Vagina (tissue), 2 donors: ENCODE data around the gene PLA2G2A. TPM values are rescaled to one million over a fixed set of nuclear protein-coding genes. Genes with fewer than 3 reads are reported as not detected.

Experiments
- DNase-seq, 2 donors: peaks; one replicate each; pipeline ENCODE4 v3.0.0-alpha.2; 2017; ENCODE audit errors: extremely low spot score in 2 of 2
- H3K27ac ChIP-seq: fragments of 200-600 bp; sonication (generic); one replicate; pipeline ENCODE4 v1.5.1; 2019
- H3K27me3 ChIP-seq: fragments of 200-600 bp; sonication (generic); one replicate; pipeline ENCODE4 v1.5.1; 2019
- H3K36me3 ChIP-seq, 2 donors: fragments of 200-600 bp; sonication (generic); one replicate each; pipeline ENCODE4 v1.5.1; 2017 to 2019
- H3K4me1 ChIP-seq: fragments of 200-600 bp; sonication (generic); one replicate; pipeline ENCODE4 v1.5.1; 2019
- H3K4me3 ChIP-seq, 2 donors: fragments of 200-600 bp; sonication (generic); 1 replicate in 1 of 2; 2 replicates in 1 of 2; pipeline ENCODE4 v1.5.1; 2016 to 2019
- H3K9me3 ChIP-seq: fragments of 200-600 bp; sonication (generic); one replicate; pipeline ENCODE4 v1.5.1; 2019
- POLR2A ChIP-seq, 2 donors: fragments of 450-650 bp; IDR thresholded peaks; one replicate each; pipeline ENCODE4 v1.6.1; 2017; ENCODE audit warnings: antibody characterized with exemption in 2 of 2, mild to moderate bottlenecking in 2 of 2, moderate library complexity in 2 of 2
- POLR2AphosphoS5 ChIP-seq, 2 donors: sonication (generic); formaldehyde crosslinking; IDR thresholded peaks; one replicate each; pipeline ENCODE4 v1.9.0; 2017; ENCODE audit warnings: antibody characterized with exemption in 2 of 2, mild to moderate bottlenecking in 2 of 2, low read depth in 1 of 2; ENCODE audit not compliant: insufficient read depth in 1 of 2
- intact Hi-C: fragments of 100-400 bp; cut with DNase I; formaldehyde crosslinking; loops from one replicate; pipeline ENCODE4 v1.15.1; 2023
- total RNA-seq: library from RNA; depleted of rRNA; stranded (reverse); fragments of >200 nt; gene quantifications from one replicate; pipeline ENCODE4 v1.2.3, GENCODE V29; 2016
- TF ChIP-seq, protein P1 (sequence below), 3 experiments: fragments of 450-650 bp in 2 of 3; fragments of 200-600 bp in 1 of 3; sonication (generic) in 1 of 3; IDR thresholded peaks; one replicate each; pipeline ENCODE4 v1.5.1; 2017 to 2019; ENCODE audit warnings: antibody characterized with exemption in 3 of 3, mild to moderate bottlenecking in 2 of 3, moderate library complexity in 2 of 3

Gene PLA2G2A, protein sequence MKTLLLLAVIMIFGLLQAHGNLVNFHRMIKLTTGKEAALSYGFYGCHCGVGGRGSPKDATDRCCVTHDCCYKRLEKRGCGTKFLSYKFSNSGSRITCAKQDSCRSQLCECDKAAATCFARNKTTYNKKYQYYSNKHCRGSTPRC
- total RNA-seq = 515 TPM

DNA sequence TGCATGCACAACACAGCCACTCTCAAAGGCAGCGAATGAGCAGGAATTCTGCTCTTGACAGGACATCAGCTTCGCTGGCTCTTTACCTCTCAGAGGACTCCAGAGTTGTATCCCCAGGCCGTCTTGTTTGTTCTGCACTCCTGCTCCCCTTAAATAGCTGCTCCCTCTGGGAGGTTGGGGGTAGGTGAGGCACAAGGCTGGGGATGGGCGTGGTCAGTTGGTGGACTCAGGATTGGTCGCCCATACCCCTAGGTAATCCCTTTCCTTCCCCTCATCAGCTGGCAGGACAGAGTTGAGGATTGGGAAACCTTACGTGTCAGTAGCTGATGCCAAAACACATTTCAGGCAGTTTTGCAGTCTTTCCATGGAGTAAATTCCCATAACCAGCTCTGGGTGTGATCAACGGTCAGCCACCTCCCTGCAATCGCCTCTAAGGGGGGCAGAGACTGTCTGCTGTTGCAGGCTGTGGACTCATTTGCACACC, at the start of gene PLA2G2A:
TSS of gene PLA2G2A (minus strand) at position 125 of the 484 bp plus-strand sequence. CDS start 845 bp downstream, outside the sequence.
- no peaks in the 10 kb centered on the region for H3K27me3 ChIP-seq
- no peaks in the 10 kb centered on the region for H3K36me3 ChIP-seq
- no peak within 1 kb of the TSS for H3K4me3 ChIP-seq
- TF ChIP-seq, protein P1, sequence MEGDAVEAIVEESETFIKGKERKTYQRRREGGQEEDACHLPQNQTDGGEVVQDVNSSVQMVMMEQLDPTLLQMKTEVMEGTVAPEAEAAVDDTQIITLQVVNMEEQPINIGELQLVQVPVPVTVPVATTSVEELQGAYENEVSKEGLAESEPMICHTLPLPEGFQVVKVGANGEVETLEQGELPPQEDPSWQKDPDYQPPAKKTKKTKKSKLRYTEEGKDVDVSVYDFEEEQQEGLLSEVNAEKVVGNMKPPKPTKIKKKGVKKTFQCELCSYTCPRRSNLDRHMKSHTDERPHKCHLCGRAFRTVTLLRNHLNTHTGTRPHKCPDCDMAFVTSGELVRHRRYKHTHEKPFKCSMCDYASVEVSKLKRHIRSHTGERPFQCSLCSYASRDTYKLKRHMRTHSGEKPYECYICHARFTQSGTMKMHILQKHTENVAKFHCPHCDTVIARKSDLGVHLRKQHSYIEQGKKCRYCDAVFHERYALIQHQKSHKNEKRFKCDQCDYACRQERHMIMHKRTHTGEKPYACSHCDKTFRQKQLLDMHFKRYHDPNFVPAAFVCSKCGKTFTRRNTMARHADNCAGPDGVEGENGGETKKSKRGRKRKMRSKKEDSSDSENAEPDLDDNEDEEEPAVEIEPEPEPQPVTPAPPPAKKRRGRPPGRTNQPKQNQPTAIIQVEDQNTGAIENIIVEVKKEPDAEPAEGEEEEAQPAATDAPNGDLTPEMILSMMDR (IDR thresholded peaks at IDR 0.05) = no peak
- TF ChIP-seq POLR2AphosphoS5 (IDR thresholded peaks at IDR 0.05; ENCODE audit: insufficient read depth in 1 of 2, low read depth in 1 of 2) (no peak), POLR2A (IDR thresholded peaks at IDR 0.05) (no peak)
- intact Hi-C loops = no loop called here
- H3K27ac ChIP-seq = no peak within 1 kb of the TSS
- H3K4me1 ChIP-seq = no peaks in the 10 kb centered on the region
- H3K9me3 ChIP-seq = no peaks in the 10 kb centered on the region
- DNase-seq = no peak

- H3K4me3 ChIP-seq = no peak overlapping the region
These were observed 49.3 kb upstream of the PLA2G2A start for GRCh38 chr1:20028726-20029125.

GRCh38 chr1:20028125-20028524, 48.7 kb upstream of the PLA2G2A start:
- Histone ChIP-seq H3K4me1 (no peaks in the 10 kb centered on the region), H3K9me3 (no peaks in the 10 kb centered on the region), H3K27me3 (no peaks in the 10 kb centered on the region), H3K36me3 (no peaks in the 10 kb centered on the region), H3K27ac (no peak overlapping the region), H3K4me3 (no peak overlapping the region)
- TF ChIP-seq POLR2AphosphoS5 (IDR thresholded peaks at IDR 0.05; ENCODE audit: insufficient read depth in 1 of 2, low read depth in 1 of 2) = no peak
- no peak for TF ChIP-seq POLR2A (IDR thresholded peaks at IDR 0.05)
- TF ChIP-seq, protein P1 (IDR thresholded peaks at IDR 0.05) = no peak
- DNase-seq = no peak
- intact Hi-C loops = no loop called here

More at GRCh38 chr1:20028726-20029125, 49.3 kb upstream of the PLA2G2A start:
- no peak for DNase-seq
- H3K9me3 ChIP-seq = no peaks in the 10 kb centered on the region
- TF ChIP-seq POLR2AphosphoS5 (IDR thresholded peaks at IDR 0.05; ENCODE audit: insufficient read depth in 1 of 2, low read depth in 1 of 2) (no peak), POLR2A (IDR thresholded peaks at IDR 0.05) (no peak)
- TF ChIP-seq, protein P1 (IDR thresholded peaks at IDR 0.05) = no peak
- no peaks in the 10 kb centered on the region for H3K36me3 ChIP-seq
- H3K4me1 ChIP-seq = no peaks in the 10 kb centered on the region
- H3K27me3 ChIP-seq = no peaks in the 10 kb centered on the region
- intact Hi-C loops = no loop called here
- no peak overlapping the region for H3K27ac ChIP-seq

- peaks cover 8% of the 10 kb centered on the region for H3K9me3 ChIP-seq
- intact Hi-C loops = no loop called here
- H3K4me1 ChIP-seq = no peaks in the 10 kb centered on the region
- no peak for TF ChIP-seq POLR2AphosphoS5 (IDR thresholded peaks at IDR 0.05; ENCODE audit: insufficient read depth in 1 of 2, low read depth in 1 of 2)
- TF ChIP-seq, protein P1 (IDR thresholded peaks at IDR 0.05) = no peak
- TF ChIP-seq POLR2A (IDR thresholded peaks at IDR 0.05) = no peak
- DNase-seq = no peak
- no peak overlapping the region for H3K27ac ChIP-seq
- no peak overlapping the region for H3K4me3 ChIP-seq
- no peaks in the 10 kb centered on the region for H3K27me3 ChIP-seq
- no peaks in the 10 kb centered on the region for H3K36me3 ChIP-seq
These were observed 38.3 kb upstream of the PLA2G2A start for GRCh38 chr1:20017741-20018140.

DNA sequence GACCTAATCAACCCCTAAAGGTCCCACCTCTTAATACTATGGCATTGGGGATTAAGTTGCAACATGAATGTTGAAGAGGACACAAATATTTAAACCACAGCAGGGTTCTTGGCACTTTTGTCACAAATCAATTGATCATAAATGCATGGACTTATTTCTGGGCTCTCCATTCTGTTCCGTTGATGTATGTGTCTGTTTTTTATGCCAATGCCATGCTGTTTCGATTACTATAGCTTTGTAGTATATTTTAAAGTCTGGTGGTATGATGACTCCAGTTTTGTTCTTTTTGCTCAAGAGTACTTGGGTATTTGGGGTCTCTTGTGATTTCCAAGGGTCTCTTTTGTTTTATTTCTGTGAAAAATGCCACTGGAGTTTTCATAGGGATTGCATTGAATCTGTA, 34.7 kb upstream of the PLA2G2A start:
- no peak for TF ChIP-seq POLR2A (IDR thresholded peaks at IDR 0.05)
- Histone ChIP-seq H3K4me3 (no peak overlapping the region), H3K27me3 (no peaks in the 10 kb centered on the region), H3K4me1 (no peaks in the 10 kb centered on the region), H3K27ac (no peak overlapping the region), H3K36me3 (no peaks in the 10 kb centered on the region), H3K9me3 (peaks cover 8% of the 10 kb centered on the region)
- no peak for DNase-seq
- intact Hi-C loops = no loop called here
